ENCODE results near the gene METTL2A. TPM values are rescaled to one million over a fixed set of nuclear protein-coding genes. Genes with fewer than 3 reads are reported as not detected.
"Not testable (repeated sequence)": the region's sequence is repeated elsewhere in the genome, so short reads cannot be mapped to it uniquely, and the experiment has no call there.

METTL2A gene
- total and polyA plus RNA-seq, 3 donors from 2014 or later: 17.2 to 21.0 (median 17.8) TPM

DNA sequence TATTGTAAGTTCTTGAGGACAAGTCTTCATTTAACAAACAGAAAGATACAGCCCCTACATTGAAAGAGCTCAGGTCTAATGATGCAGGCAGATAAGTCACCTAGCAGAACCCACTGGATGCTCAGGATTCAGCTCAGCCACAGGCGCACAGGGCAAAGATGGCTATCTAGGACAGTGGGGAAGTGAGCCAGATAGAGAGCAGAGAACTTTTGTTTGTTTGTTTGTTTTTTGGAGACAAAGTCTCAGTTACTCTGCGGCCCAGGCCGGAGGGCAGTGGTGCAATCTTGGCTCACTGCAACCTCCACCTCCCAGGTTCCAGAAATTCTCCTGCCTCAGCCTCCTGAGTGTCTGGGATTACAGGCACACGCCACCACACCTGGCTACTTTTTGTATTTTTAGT lies 20.4 kb downstream of the METTL2A start:
- no peak for DNase-seq
- Histone ChIP-seq H3K4me3 (no peak overlapping the region), H3K27me3 (no peaks in the 10 kb centered on the region), H3K4me1 (no peaks in the 10 kb centered on the region), H3K9me3 (no peaks in the 10 kb centered on the region), H3K36me3 (ENCODE audit: low read depth, missing control alignments) (no peaks in the 10 kb centered on the region), H3K27ac (no peak overlapping the region)
- 93 to 99% methylated on average over 4 of the region's 4 CpGs for WGBS, 2 donors
- intact Hi-C loops (cut with DNase I; ENCODE audit: low total_unique reads): no loop called here
- TF ChIP-seq POLR2A (IDR thresholded peaks at IDR 0.05) (no peak), CTCF (IDR thresholded peaks at IDR 0.05) (no peak)

- WGBS, 2 donors: 85 to 91% methylated on average over 4 of the region's 4 CpGs
- DNase-seq; H3K36me3 ChIP-seq (ENCODE audit: low read depth, missing control alignments); H3K4me1 ChIP-seq; H3K27ac ChIP-seq; H3K27me3 ChIP-seq; intact Hi-C loops (cut with DNase I; ENCODE audit: low total_unique reads); H3K9me3 ChIP-seq; H3K4me3 ChIP-seq: not testable (repeated sequence)
Measured at GRCh38 chr17:62445791-62446190, 22.1 kb downstream of the METTL2A start.

DNA sequence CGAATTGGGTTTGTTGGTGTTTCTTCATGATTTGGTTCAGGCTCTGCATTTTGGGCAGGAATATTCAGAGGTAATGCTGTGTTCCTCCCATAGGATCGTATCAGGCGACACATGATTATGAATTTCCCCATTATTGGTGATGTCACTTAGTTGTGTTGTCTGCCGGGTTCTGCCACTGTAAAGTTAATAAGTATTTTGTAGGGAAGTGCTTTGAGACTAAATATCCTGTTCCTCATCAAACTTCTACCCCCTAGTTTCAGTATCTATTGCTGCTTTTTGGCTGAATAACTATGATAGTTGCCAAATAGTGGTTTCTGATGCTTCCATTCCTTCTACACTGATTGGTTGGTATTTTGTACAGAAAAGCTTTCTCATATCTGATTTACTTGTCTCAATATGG lies 28.5 kb downstream of the METTL2A start:
- H3K27me3 ChIP-seq; H3K9me3 ChIP-seq; H3K36me3 ChIP-seq (ENCODE audit: low read depth, missing control alignments); intact Hi-C loops (cut with DNase I; ENCODE audit: low total_unique reads); DNase-seq; H3K4me3 ChIP-seq; H3K4me1 ChIP-seq; H3K27ac ChIP-seq: not testable (repeated sequence)
- 79 to 93% methylated on average over 4 of the region's 4 CpGs for WGBS, 2 donors

DNA sequence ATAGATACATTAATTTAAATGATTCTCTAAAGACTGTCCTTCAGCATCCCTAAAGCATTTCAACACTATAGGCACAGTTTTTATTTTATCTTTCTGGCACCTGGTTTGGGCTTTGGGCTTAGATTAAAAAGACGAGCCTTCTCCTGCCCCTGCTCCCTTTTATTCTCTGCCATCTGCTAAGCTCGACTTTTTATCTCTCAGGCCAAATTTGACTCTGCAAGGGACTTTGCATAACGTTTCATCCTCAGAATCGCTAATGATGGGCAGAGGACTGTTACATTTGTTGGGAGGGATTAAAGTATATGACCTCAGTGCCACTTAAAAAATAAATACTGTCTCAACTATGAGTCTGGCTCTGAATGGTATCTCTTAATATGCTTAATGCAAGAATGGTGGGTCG lies 29.3 kb downstream of the METTL2A start:
- intact Hi-C loops (cut with DNase I; ENCODE audit: low total_unique reads); H3K27ac ChIP-seq; H3K9me3 ChIP-seq; H3K36me3 ChIP-seq (ENCODE audit: low read depth, missing control alignments); H3K27me3 ChIP-seq; H3K4me1 ChIP-seq; H3K4me3 ChIP-seq; DNase-seq: not testable (repeated sequence)
- 58 to 75% methylated on average over 4 to 5 of the region's 5 CpGs for WGBS, 2 donors

DNA sequence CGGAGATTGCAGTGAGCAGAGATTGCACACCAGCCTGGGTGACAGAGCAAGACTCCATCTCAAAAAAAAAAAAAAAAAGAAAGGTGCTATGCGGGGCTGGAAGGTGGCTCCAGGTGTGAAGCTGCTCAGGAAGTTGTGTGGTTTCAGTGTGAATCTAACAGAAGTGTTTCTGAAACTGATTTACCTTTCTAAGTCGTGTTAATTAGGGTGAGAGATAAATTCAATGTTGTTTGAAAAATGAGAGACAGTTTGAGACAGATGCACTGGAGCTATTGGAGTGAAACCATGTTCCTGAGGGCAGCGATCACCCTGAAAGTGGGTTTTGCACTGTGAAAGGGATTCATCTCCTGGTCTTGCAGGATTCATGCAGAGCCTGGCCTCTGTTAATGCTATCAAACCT lies 30.0 kb downstream of the METTL2A start:
- DNase-seq; H3K9me3 ChIP-seq; H3K36me3 ChIP-seq (ENCODE audit: low read depth, missing control alignments); H3K4me1 ChIP-seq; H3K27me3 ChIP-seq; intact Hi-C loops (cut with DNase I; ENCODE audit: low total_unique reads); H3K4me3 ChIP-seq; H3K27ac ChIP-seq: not testable (repeated sequence)
- 83 to 94% methylated on average over 4 of the region's 4 CpGs for WGBS, 2 donors

DNA sequence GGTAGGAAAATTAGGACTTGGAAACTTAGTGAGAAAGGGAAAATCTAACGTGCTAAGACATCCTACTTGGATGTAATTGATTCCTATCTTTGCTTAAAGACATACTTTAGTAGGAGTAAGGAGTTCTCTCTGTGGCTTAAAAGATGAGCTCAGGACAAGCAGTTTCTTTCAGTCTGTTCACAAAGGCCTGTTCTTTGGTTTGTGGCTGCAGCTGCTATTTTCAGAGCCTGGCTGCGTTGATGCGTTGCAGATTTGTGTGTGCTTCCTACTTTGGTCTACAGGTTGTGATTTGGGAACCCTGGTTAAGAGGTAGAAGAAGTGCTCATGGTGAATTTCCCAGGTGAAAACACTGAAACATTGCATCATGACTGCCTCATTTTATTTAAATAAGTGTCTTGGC lies 30.4 kb downstream of the METTL2A start:
- H3K27ac ChIP-seq; H3K4me1 ChIP-seq; H3K9me3 ChIP-seq; DNase-seq; intact Hi-C loops (cut with DNase I; ENCODE audit: low total_unique reads); H3K27me3 ChIP-seq; H3K4me3 ChIP-seq; H3K36me3 ChIP-seq (ENCODE audit: low read depth, missing control alignments): not testable (repeated sequence)
- WGBS, 2 donors: 56 to 85% methylated on average over 3 of the region's 3 CpGs

GRCh38 chr17:62456016-62456415 lies 32.3 kb downstream of the METTL2A start:
- intact Hi-C loops (cut with DNase I; ENCODE audit: low total_unique reads): no loop called here
- WGBS, 2 donors: 93 to 95% methylated on average over 7 of the region's 7 CpGs
- TF ChIP-seq POLR2A (IDR thresholded peaks at IDR 0.05) (no peak), CTCF (IDR thresholded peaks at IDR 0.05) (no peak)
- no peak for DNase-seq
- H3K27me3 ChIP-seq: no peaks in the 10 kb centered on the region
- H3K27ac ChIP-seq: no peak overlapping the region
- no peaks in the 10 kb centered on the region for H3K9me3 ChIP-seq
- no peak overlapping the region for H3K4me3 ChIP-seq
- H3K36me3 ChIP-seq (ENCODE audit: low read depth, missing control alignments): no peaks in the 10 kb centered on the region
- H3K4me1 ChIP-seq: no peaks in the 10 kb centered on the region

- intact Hi-C loops (cut with DNase I; ENCODE audit: low total_unique reads); H3K4me3 ChIP-seq; H3K27me3 ChIP-seq; H3K9me3 ChIP-seq; H3K27ac ChIP-seq; H3K4me1 ChIP-seq; H3K36me3 ChIP-seq (ENCODE audit: low read depth, missing control alignments); DNase-seq: not testable (repeated sequence)
- 89% methylated on average over 10 of the region's 10 CpGs for WGBS, 2 donors
Measured at GRCh38 chr17:62458483-62458882, 34.8 kb downstream of the METTL2A start.

- H3K27me3 ChIP-seq; intact Hi-C loops (cut with DNase I; ENCODE audit: low total_unique reads); H3K9me3 ChIP-seq; DNase-seq; H3K4me3 ChIP-seq; H3K27ac ChIP-seq; H3K36me3 ChIP-seq (ENCODE audit: low read depth, missing control alignments); H3K4me1 ChIP-seq: not testable (repeated sequence)
- 68 to 70% methylated on average over 3 of the region's 3 CpGs for WGBS, 2 donors
Measured at GRCh38 chr17:62464422-62464821, 40.7 kb downstream of the METTL2A start.

DNA sequence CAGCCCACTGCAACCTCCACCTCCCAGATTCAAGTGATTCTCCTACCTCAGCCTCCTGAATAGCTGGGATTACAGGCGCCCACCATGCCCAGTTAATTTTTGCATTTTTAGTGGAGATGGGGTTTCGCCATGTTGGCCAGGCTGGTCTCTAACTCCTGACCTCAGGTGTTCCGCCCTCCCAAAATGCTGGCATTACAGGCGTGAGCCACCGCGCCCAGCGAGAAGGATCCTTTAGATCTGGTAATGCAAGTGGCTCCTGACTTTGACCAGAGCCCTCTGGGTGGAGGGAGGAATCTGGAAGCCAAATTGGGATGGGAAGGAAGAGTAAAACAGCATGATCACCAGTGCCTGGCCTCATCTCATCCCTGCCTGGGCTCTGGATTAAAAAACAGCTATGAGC lies 41.6 kb downstream of the METTL2A start:
- H3K27me3 ChIP-seq; H3K4me3 ChIP-seq; H3K36me3 ChIP-seq (ENCODE audit: low read depth, missing control alignments); DNase-seq; H3K4me1 ChIP-seq; H3K27ac ChIP-seq; H3K9me3 ChIP-seq; intact Hi-C loops (cut with DNase I; ENCODE audit: low total_unique reads): not testable (repeated sequence)
- 95% methylated on average over 7 of the region's 7 CpGs for WGBS, 2 donors
